Activated T-helper 1 cell treated with anti-CD3 and anti-CD28 coated beads, Interleukin-12 subunit alpha, Interleukin-12 subunit beta, Interleukin-2, Interleukin-4 antibody, amounts not matched to agents 30 ng/mL and 10 ng/mL and 1 ng/mL, durations not matched to agents 14 hours and 24 hours and 36 hours (primary cell): ENCODE results near the gene DNM3. TPM values are rescaled to one million over a fixed set of nuclear protein-coding genes. Genes with fewer than 3 reads are reported as not detected.

Source experiments
- DNase-seq: peaks from one replicate; pipeline ENCODE4 v3.0.0; 2021; ENCODE audit warnings: low spot score
- H3K27ac Mint-ChIP-seq: one replicate; pipeline ENCODE4 v1.8.0; 2021; ENCODE audit warnings: mild to moderate bottlenecking, mixed read lengths
- H3K27me3 Mint-ChIP-seq: one replicate; pipeline ENCODE4 v1.8.0; 2022; ENCODE audit warnings: mild to moderate bottlenecking, moderate library complexity, mixed read lengths; ENCODE audit not compliant: insufficient read depth
- H3K36me3 Mint-ChIP-seq: one replicate; pipeline ENCODE4 v1.8.0; 2021; ENCODE audit warnings: low read depth, mixed read lengths
- H3K4me1 Mint-ChIP-seq: one replicate; pipeline ENCODE4 v1.8.0; 2021; ENCODE audit warnings: low read depth, mixed read lengths
- H3K4me3 Mint-ChIP-seq: one replicate; pipeline ENCODE4 v1.8.0; 2021; ENCODE audit warnings: mild to moderate bottlenecking, moderate library complexity, mixed read lengths
- H3K9me3 Mint-ChIP-seq: one replicate; pipeline ENCODE4 v1.8.0; 2021; ENCODE audit warnings: mixed read lengths
- intact Hi-C: fragments of 100-400 bp; cut with micrococcal nuclease; formaldehyde crosslinking; loops from one replicate; pipeline ENCODE4 v1.15.1; 2024
- total RNA-seq: library from RNA; stranded (reverse); gene quantifications from 2 replicates; pipeline ENCODE4 v1.2.3, GENCODE V29; 2022

DNM3 gene
- total RNA-seq, 1 donor from 2014 or later: 0.62 TPM

- no peak overlapping the region for H3K4me3 Mint-ChIP-seq
- H3K36me3 Mint-ChIP-seq: no peaks in the 10 kb centered on the region
- DNase-seq: no peak
- no peak overlapping the region for H3K27ac Mint-ChIP-seq
- no peaks in the 10 kb centered on the region for H3K9me3 Mint-ChIP-seq
- intact Hi-C loops: loop anchor here (5.0 to 10.0 kb wide), 2 partner anchors 239 to 497 kb away; partner anchors contain the start of genes PRRC2C and VAMP4
- no peaks in the 10 kb centered on the region for H3K4me1 Mint-ChIP-seq
- peaks cover 3% of the 10 kb centered on the region for H3K27me3 Mint-ChIP-seq
These were observed 140.0 kb downstream of the DNM3 start for GRCh38 chr1:171981303-171981702.

GRCh38 chr1:171983584-171983983, 142.3 kb downstream of the DNM3 start:
- intact Hi-C loops: loop anchor here (5.0 to 10.0 kb wide), 2 partner anchors 241 to 499 kb away; partner anchors contain the start of genes PRRC2C and VAMP4
- Mint-ChIP-seq H3K4me1 (no peaks in the 10 kb centered on the region), H3K4me3 (no peak overlapping the region), H3K27ac (no peak overlapping the region), H3K9me3 (no peaks in the 10 kb centered on the region), H3K36me3 (no peaks in the 10 kb centered on the region), H3K27me3 (peaks cover 3% of the 10 kb centered on the region)
- no peak for DNase-seq

- no peak for DNase-seq
- Mint-ChIP-seq H3K4me3 (no peak overlapping the region), H3K9me3 (no peaks in the 10 kb centered on the region), H3K27me3 (peaks cover 7% of the 10 kb centered on the region), H3K36me3 (no peaks in the 10 kb centered on the region), H3K4me1 (no peaks in the 10 kb centered on the region), H3K27ac (no peak overlapping the region)
- intact Hi-C loops: loop anchor here (2.0 to 10.0 kb wide), 3 partner anchors 242 to 499 kb away; partner anchors contain the start of genes PRRC2C and VAMP4
These were observed 143.0 kb downstream of the DNM3 start for GRCh38 chr1:171984262-171984661.

- Mint-ChIP-seq H3K4me3 (no peak overlapping the region), H3K27ac (no peak overlapping the region), H3K9me3 (no peaks in the 10 kb centered on the region), H3K27me3 (peaks cover 7% of the 10 kb centered on the region), H3K36me3 (no peaks in the 10 kb centered on the region), H3K4me1 (no peaks in the 10 kb centered on the region)
- intact Hi-C loops: loop anchor here (1.0 to 10.0 kb wide), 5 partner anchors 184 to 500 kb away; partner anchors contain the start of genes PRRC2C and VAMP4
- no peak for DNase-seq
These were observed 143.7 kb downstream of the DNM3 start for GRCh38 chr1:171984850-171985485.

- no peaks in the 10 kb centered on the region for H3K9me3 Mint-ChIP-seq
- DNase-seq: no peak
- no peaks in the 10 kb centered on the region for H3K36me3 Mint-ChIP-seq
- no peak overlapping the region for H3K27ac Mint-ChIP-seq
- H3K4me1 Mint-ChIP-seq: no peaks in the 10 kb centered on the region
- intact Hi-C loops: loop anchor here (1.0 to 10.0 kb wide), 4 partner anchors 184 to 501 kb away; partner anchors contain the start of gene PRRC2C
- peaks cover 10% of the 10 kb centered on the region for H3K27me3 Mint-ChIP-seq
- no peak overlapping the region for H3K4me3 Mint-ChIP-seq
These were observed 144.3 kb downstream of the DNM3 start for GRCh38 chr1:171985639-171986038.

- no peaks in the 10 kb centered on the region for H3K9me3 Mint-ChIP-seq
- no peak for DNase-seq
- no peak overlapping the region for H3K4me3 Mint-ChIP-seq
- H3K36me3 Mint-ChIP-seq: no peaks in the 10 kb centered on the region
- intact Hi-C loops: loop anchor here (10.0 kb wide), 1 partner anchor 504 kb away; the partner anchor contains the start of gene PRRC2C
- H3K4me1 Mint-ChIP-seq: no peaks in the 10 kb centered on the region
- H3K27me3 Mint-ChIP-seq: peaks cover 9% of the 10 kb centered on the region
- H3K27ac Mint-ChIP-seq: no peak overlapping the region
These were observed 147.1 kb downstream of the DNM3 start for GRCh38 chr1:171988243-171988885.

- Mint-ChIP-seq H3K9me3 (no peaks in the 10 kb centered on the region), H3K27ac (no peak overlapping the region)
- intact Hi-C loops: no loop called here
These were observed 149.1 kb downstream of the DNM3 start for GRCh38 chr1:171990371-171990770.

GRCh38 chr1:171994293-171994692, 153.0 kb downstream of the DNM3 start:
- Mint-ChIP-seq H3K27ac (no peak overlapping the region), H3K4me1 (no peaks in the 10 kb centered on the region), H3K4me3 (no peak overlapping the region), H3K36me3 (no peaks in the 10 kb centered on the region), H3K9me3 (no peaks in the 10 kb centered on the region), H3K27me3 (peaks cover 7% of the 10 kb centered on the region)
- DNase-seq: no peak
- intact Hi-C loops: no loop called here

More at GRCh38 chr1:171990371-171990770, 149.1 kb downstream of the DNM3 start:
- H3K27me3 Mint-ChIP-seq: peaks cover 11% of the 10 kb centered on the region
- no peaks in the 10 kb centered on the region for H3K4me1 Mint-ChIP-seq
- H3K36me3 Mint-ChIP-seq: no peaks in the 10 kb centered on the region
- no peak for DNase-seq
- no peak overlapping the region for H3K4me3 Mint-ChIP-seq

- Mint-ChIP-seq H3K4me3 (no peak overlapping the region), H3K4me1 (no peaks in the 10 kb centered on the region), H3K27ac (no peak overlapping the region), H3K9me3 (no peaks in the 10 kb centered on the region), H3K27me3 (peaks cover 5% of the 10 kb centered on the region), H3K36me3 (no peaks in the 10 kb centered on the region)
- DNase-seq: no peak
- intact Hi-C loops: no loop called here
These were observed 154.3 kb downstream of the DNM3 start for GRCh38 chr1:171995573-171995972.

GRCh38 chr1:171997936-171998335, 156.6 kb downstream of the DNM3 start:
- Mint-ChIP-seq H3K9me3 (no peaks in the 10 kb centered on the region), H3K4me1 (no peaks in the 10 kb centered on the region), H3K27ac (no peak overlapping the region), H3K36me3 (no peaks in the 10 kb centered on the region), H3K4me3 (no peak overlapping the region), H3K27me3 (peaks cover 5% of the 10 kb centered on the region)
- intact Hi-C loops: no loop called here
- DNase-seq: no peak

- DNase-seq: no peak
- peaks cover 2% of the 10 kb centered on the region for H3K27me3 Mint-ChIP-seq
These were observed 157.4 kb downstream of the DNM3 start for GRCh38 chr1:171998711-171999110.

GRCh38 chr1:171999756-172000155, 158.5 kb downstream of the DNM3 start:
- Mint-ChIP-seq H3K4me3 (no peak overlapping the region), H3K4me1 (no peaks in the 10 kb centered on the region), H3K36me3 (no peaks in the 10 kb centered on the region), H3K27ac (no peak overlapping the region), H3K9me3 (no peaks in the 10 kb centered on the region), H3K27me3 (no peaks in the 10 kb centered on the region)
- intact Hi-C loops: loop anchor here (10.0 kb wide), 1 partner anchor 725 kb away; no protein-coding TSS in a partner anchor
- no peak for DNase-seq

More at GRCh38 chr1:171998711-171999110, 157.4 kb downstream of the DNM3 start:
- intact Hi-C loops: no loop called here
- no peak overlapping the region for H3K4me3 Mint-ChIP-seq
- no peaks in the 10 kb centered on the region for H3K36me3 Mint-ChIP-seq
- H3K9me3 Mint-ChIP-seq: no peaks in the 10 kb centered on the region
- no peaks in the 10 kb centered on the region for H3K4me1 Mint-ChIP-seq
- H3K27ac Mint-ChIP-seq: no peak overlapping the region

- intact Hi-C loops: loop anchor here (10.0 kb wide), 1 partner anchor 724 kb away; no protein-coding TSS in a partner anchor
- H3K27me3 Mint-ChIP-seq: no peaks in the 10 kb centered on the region
These were observed 160.0 kb downstream of the DNM3 start for GRCh38 chr1:172001288-172001687.

More at GRCh38 chr1:172001288-172001687, 160.0 kb downstream of the DNM3 start:
- no peak for DNase-seq
- no peaks in the 10 kb centered on the region for H3K36me3 Mint-ChIP-seq
- H3K9me3 Mint-ChIP-seq: no peaks in the 10 kb centered on the region
- no peak overlapping the region for H3K4me3 Mint-ChIP-seq
- H3K4me1 Mint-ChIP-seq: no peaks in the 10 kb centered on the region
- no peak overlapping the region for H3K27ac Mint-ChIP-seq
